HepG2 (cell line): ENCODE measurements around the gene PTPRE. TPM values are rescaled to one million over a fixed set of nuclear protein-coding genes. Genes with fewer than 3 reads are reported as not detected.
A peak's percentile ranks its signal among the peaks of the same experiment; 100 is the strongest.

Experiments
- ATAC-seq: fragments of 200-7000 bp; cut with Tn5 transposase; 3 replicates; pipeline ENCODE4 v1.9.1; 2020; ENCODE audit warnings: mild to moderate bottlenecking, moderate library complexity
- BruUV-seq: library from RNA; stranded (reverse); fragments of 400-500 nt; replicated peaks from 2 replicates; lab custom pipeline; 2021; lab: Mats Ljungman, UMichigan
- CTCF ChIA-PET: fragments of 300-600 bp; formaldehyde crosslinking; extraction: SDS; loops from one replicate; lab custom pipeline; 2021; ENCODE audit warnings: low total read pairs, inconsistent platforms, low intra/inter-chr PET ratio; lab: Yijun Ruan, JAX
- POLR2A ChIA-PET: fragments of 350-600 bp; sonication (Branson Sonifier 250); formaldehyde crosslinking; loops from one replicate; lab custom pipeline; 2020; ENCODE audit warnings: antibody characterized with exemption, inconsistent platforms; lab: Yijun Ruan, JAX
- DNase-seq: peaks from one replicate; pipeline ENCODE4 v3.0.0-alpha.2; 2015; ENCODE audit warnings: low spot score
- FAIRE-seq: peaks from 3 replicates; lab custom pipeline; 2011; peaks lifted over from hg19 to GRCh38; lab: Jason Lieb, UNC
- H2AFZ ChIP-seq: one replicate; pipeline ENCODE4 v1.6.1; 2011; ENCODE audit warnings: low read length, inconsistent platforms
- H3K27ac ChIP-seq: fragments of 300-600 bp; 3 replicates; pipeline ENCODE4 v1.8.0; 2011; ENCODE audit warnings: mixed run types, mild to moderate bottlenecking, mixed read lengths, low read length, inconsistent platforms; ENCODE audit not compliant: insufficient read depth; ENCODE audit errors: extremely low read length
- H3K27me3 ChIP-seq, 2 experiments: fragments of 200-600 bp in 1 of 2; 2 replicates in 1 of 2; 3 replicates in 1 of 2; pipeline versions ENCODE4 v1.6.0 to v1.8.0; 2011; ENCODE audit warnings: low read length in 2 of 2, mild to moderate bottlenecking in 2 of 2, moderate library complexity in 2 of 2, inconsistent platforms in 1 of 2; ENCODE audit not compliant: insufficient read depth in 2 of 2, control insufficient read depth in 1 of 2
- H3K36me3 ChIP-seq, 2 experiments: fragments of 200-600 bp in 1 of 2; replicated peaks in 1 of 2; 2 replicates in 1 of 2; 3 replicates in 1 of 2; pipeline versions ENCODE4 v1.5.1 to v1.8.0; 2011; ENCODE audit warnings: low read length in 2 of 2, inconsistent platforms in 1 of 2; ENCODE audit not compliant: insufficient read depth in 2 of 2, control insufficient read depth in 1 of 2
- H3K4me1 ChIP-seq: 2 replicates; pipeline ENCODE4 v1.5.1; 2012; ENCODE audit warnings: low read length, inconsistent platforms; ENCODE audit not compliant: insufficient read depth
- H3K4me2 ChIP-seq: 2 replicates; pipeline ENCODE4 v1.6.0; 2011; ENCODE audit warnings: low read depth, low read length, inconsistent platforms
- H3K4me3 ChIP-seq, 3 experiments: fragments of 200-600 bp in 1 of 3; sonication (generic), shearing (Covaris generic) in 1 of 3; replicated peaks in 1 of 3; 2 replicates each; pipeline ENCODE4 v1.5.1; 2011 to 2016; ENCODE audit warnings: low read length in 3 of 3, inconsistent platforms in 2 of 3, low read depth in 2 of 3, mild to moderate bottlenecking in 2 of 3, control low read depth in 1 of 3, mixed read lengths in 1 of 3; ENCODE audit not compliant: insufficient read depth in 1 of 3
- H3K79me2 ChIP-seq: one replicate; pipeline ENCODE4 v1.6.1; 2011; ENCODE audit warnings: low read length, inconsistent platforms; ENCODE audit not compliant: insufficient read depth
- H3K9ac ChIP-seq: 2 replicates; pipeline ENCODE4 v1.6.0; 2011; ENCODE audit warnings: mild to moderate bottlenecking, low read depth, low read length, inconsistent platforms; ENCODE audit not compliant: insufficient read depth
- H3K9me3 ChIP-seq: 2 replicates; pipeline ENCODE4 v1.5.1; 2012; ENCODE audit warnings: mild to moderate bottlenecking, low read length
- H4K20me1 ChIP-seq: 2 replicates; pipeline ENCODE4 v1.6.0; 2011; ENCODE audit warnings: inconsistent platforms, mild to moderate bottlenecking, low read length, moderate library complexity; ENCODE audit not compliant: insufficient read depth
- CAMTA2 ChIP-seq: sonication (generic); formaldehyde crosslinking; IDR thresholded peaks from 2 replicates; pipeline ENCODE4 v1.4.0; 2020; ENCODE audit warnings: mild to moderate bottlenecking, missing genetic modification reagents, borderline replicate concordance
- FOSL2 ChIP-seq: sonication (generic); formaldehyde crosslinking; IDR thresholded peaks from 2 replicates; pipeline ENCODE4 v1.4.0; 2020; ENCODE audit warnings: missing genetic modification reagents
- FOXA1 ChIP-seq, 2 experiments: fragments of 450-650 bp in 1 of 2; sonication (generic) in 1 of 2; formaldehyde crosslinking in 1 of 2; IDR thresholded peaks; 2 replicates each; pipeline versions ENCODE4 v1.4.0 to v1.6.1; 2016 to 2020; ENCODE audit warnings: missing genetic modification reagents in 1 of 2
- KMT2B ChIP-seq: IDR thresholded peaks from 2 replicates; pipeline ENCODE4 v1.6.1; 2016; ENCODE audit warnings: missing genetic modification reagents, missing compliant biosample characterization
- NBN ChIP-seq: fragments of 450-650 bp; conservative IDR thresholded peaks from 2 replicates; pipeline ENCODE4 v1.6.1; 2017
- PHF20 ChIP-seq: sonication (generic); formaldehyde crosslinking; IDR thresholded peaks from 2 replicates; pipeline ENCODE4 v1.5.0; 2020; ENCODE audit warnings: mild to moderate bottlenecking, missing genetic modification reagents
- PHF5A ChIP-seq: IDR thresholded peaks from one replicate; pipeline ENCODE4 v1.6.1; 2018; ENCODE audit warnings: low read depth, missing genetic modification reagents; ENCODE audit not compliant: unreplicated experiment
- RBM39 ChIP-seq: fragments of 200-400 bp; formaldehyde crosslinking; IDR thresholded peaks from one replicate; pipeline ENCODE4 v1.6.1; 2018; ENCODE audit warnings: antibody characterized with exemption, mild to moderate bottlenecking, low read depth, low read length; ENCODE audit not compliant: poor library complexity, severe bottlenecking
- ZNF251 ChIP-seq: sonication (generic); formaldehyde crosslinking; IDR thresholded peaks from 2 replicates; pipeline ENCODE4 v1.9.0; 2021; ENCODE audit warnings: mild to moderate bottlenecking, missing genetic modification reagents
- ZNF383 ChIP-seq: sonication (generic); formaldehyde crosslinking; IDR thresholded peaks from 2 replicates; pipeline ENCODE4 v1.4.0; 2020; ENCODE audit warnings: missing genetic modification reagents, mild to moderate bottlenecking, borderline replicate concordance
- ZNF615 ChIP-seq: sonication (generic); formaldehyde crosslinking; IDR thresholded peaks from 2 replicates; pipeline ENCODE4 v1.5.0; 2020; ENCODE audit warnings: mild to moderate bottlenecking, missing genetic modification reagents, borderline replicate concordance
- ZNF776 ChIP-seq: sonication (generic); formaldehyde crosslinking; IDR thresholded peaks from 2 replicates; pipeline ENCODE4 v1.4.0; 2020; ENCODE audit warnings: mild to moderate bottlenecking, missing genetic modification reagents
- WGBS: methylation state at CpG from one replicate; pipeline ENCODE4 v1.1.6; 2017; ENCODE audit warnings: low lambda C conversion rate; 5-methylcytosine and 5-hydroxymethylcytosine counted together
- in situ Hi-C: cut with HindIII; loops from 2 replicates; pipeline ENCODE4 v1.10.0; 2017; ENCODE audit warnings: low pct_unique_long_range_greater_than_20kb; ENCODE audit not compliant: extremely low pct_ligation_motif_present
- intact Hi-C: fragments of 100-400 bp; cut with micrococcal nuclease; formaldehyde crosslinking; loops from one replicate; pipeline ENCODE4 v1.10.0; 2022; ENCODE audit not compliant: unreplicated experiment
- polyA plus RNA-seq, 8 experiments: library from polyadenylated mRNA; depleted of rRNA in 3 of 8; stranded (reverse) in 7 of 8; unstranded in 1 of 8; fragments of >200 nt; fragmentation: Illumina TruSeq in 4 of 8; extraction: Trizol in 4 of 8; gene quantifications; 2 replicates each; pipeline versions ENCODE4 v1.2.1 to v1.2.3, GENCODE V29; 2011 to 2016; ENCODE audit warnings: low read depth in 4 of 8, missing spikeins in 1 of 8, mixed read lengths in 1 of 8; ENCODE audit not compliant: insufficient read depth in 1 of 8
- total RNA-seq, 5 experiments: library from RNA; depleted of rRNA; stranded (reverse); fragments of >200 nt; fragmentation: Illumina TruSeq; extraction: Trizol; gene quantifications; 2 replicates each; pipeline ENCODE4 v1.2.3, GENCODE V29; 2016; ENCODE audit warnings: low read depth in 1 of 5
- TF ChIP-seq, protein P1 (sequence below): sonication (generic); formaldehyde crosslinking; IDR thresholded peaks from 2 replicates; pipeline ENCODE4 v1.5.0; 2020; ENCODE audit warnings: missing genetic modification reagents
- TF ChIP-seq, protein P2 (sequence below): sonication (generic); formaldehyde crosslinking; IDR thresholded peaks from 2 replicates; pipeline ENCODE4 v1.5.0; 2020; ENCODE audit warnings: mild to moderate bottlenecking, missing genetic modification reagents

PTPRE gene
- total and polyA plus RNA-seq, 2 of the 13 experiments (the other 11 are each of a cell fraction or from before 2014, with no cell fraction given): 0.01 to 0.02 TPM

DNA sequence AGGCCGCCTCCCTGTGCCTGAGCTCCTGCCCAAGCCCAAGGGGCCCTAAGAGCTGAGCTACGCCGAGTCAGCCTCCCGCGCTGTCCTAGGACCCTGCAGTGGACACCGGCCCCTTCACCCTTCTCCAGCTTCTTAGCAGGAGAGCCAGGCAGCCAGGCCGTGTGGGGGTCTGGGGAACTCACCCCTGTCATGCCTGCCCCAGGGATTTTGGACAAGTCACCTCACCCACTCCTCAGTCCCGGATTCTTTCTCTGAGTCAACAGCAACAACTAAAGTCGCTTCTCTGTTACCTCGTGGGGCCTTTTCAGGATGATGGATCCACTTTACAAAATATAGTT, 140.0 kb downstream of the PTPRE start:
- WGBS: 67% methylated on average over 6 of the region's 10 CpGs
- no peak; the same call in 2 of the 3 replicates for ATAC-seq
- ChIA-PET POLR2A (no interaction called here), CTCF (no interaction called here)
- H3K4me1 ChIP-seq: peaks cover 13% of the 10 kb centered on the region
- H3K79me2 ChIP-seq: no peaks in the 10 kb centered on the region
- H4K20me1 ChIP-seq: no peaks in the 10 kb centered on the region
- intact Hi-C loops: no loop called here
- H3K9me3 ChIP-seq: no peaks in the 10 kb centered on the region
- TF ChIP-seq RBM39: no peak
- TF ChIP-seq ZNF615: no peak
- TF ChIP-seq FOSL2 (CRISPR knock-in tag): no peak
- no peak overlapping the region for H3K9ac ChIP-seq
- no peak overlapping the region for H3K4me3 ChIP-seq
- no peak for FAIRE-seq
- no peak overlapping the region for H2AFZ ChIP-seq
- H3K4me2 ChIP-seq: no peak overlapping the region
- DNase-seq: no peak
- no peaks in the 10 kb centered on the region for H3K36me3 ChIP-seq
- H3K27ac ChIP-seq: no peak overlapping the region
- in situ Hi-C loops: no loop called here
- BruUV-seq: no TSS peak
- peaks cover 6 to 52% of the 10 kb centered on the region in 2 experiments; a peak in 4 of 5 replicates for H3K27me3 ChIP-seq

DNA sequence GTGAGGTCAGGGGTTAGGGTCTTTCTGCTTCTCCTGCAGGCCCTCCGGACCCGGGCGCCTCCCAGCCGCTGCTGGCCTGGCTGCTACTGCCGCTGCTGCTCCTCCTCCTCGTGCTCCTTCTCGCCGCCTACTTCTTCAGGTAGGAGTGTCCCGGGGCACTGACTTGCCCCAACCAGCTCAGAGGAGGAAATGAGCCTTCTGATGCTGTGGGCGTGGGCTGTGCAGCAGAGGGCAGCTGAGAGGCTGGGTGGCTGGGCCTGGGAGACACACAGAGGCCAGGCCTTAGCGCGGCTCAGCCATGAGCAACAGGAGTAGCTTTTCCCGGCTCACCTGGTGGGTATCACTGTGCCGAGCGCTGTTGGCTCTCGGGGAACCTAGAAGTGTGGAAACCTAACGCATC, 140.4 kb downstream of the PTPRE start:
- ATAC-seq (peak; percentile 65), DNase-seq (no peak), FAIRE-seq (no peak)
- no peak overlapping the region for H3K9ac ChIP-seq
- H3K36me3 ChIP-seq: no peaks in the 10 kb centered on the region
- ChIA-PET POLR2A (no interaction called here), CTCF (no interaction called here)
- intact Hi-C loops: no loop called here
- TF ChIP-seq ZNF383 (CRISPR knock-in tag) (no peak), FOXA1 (IDR thresholded peaks at IDR 0.05) (no peak), FOXA1 (CRISPR knock-in tag; IDR thresholded peaks at IDR 0.05) (no peak), KMT2B (CRISPR knock-in tag) (no peak), PHF5A (CRISPR knock-in tag) (no peak), CAMTA2 (no peak), ZNF776 (CRISPR knock-in tag) (no peak), ZNF251 (CRISPR knock-in tag) (no peak), PHF20 (CRISPR knock-in tag) (no peak), NBN (no peak)
- TF ChIP-seq, protein P1, sequence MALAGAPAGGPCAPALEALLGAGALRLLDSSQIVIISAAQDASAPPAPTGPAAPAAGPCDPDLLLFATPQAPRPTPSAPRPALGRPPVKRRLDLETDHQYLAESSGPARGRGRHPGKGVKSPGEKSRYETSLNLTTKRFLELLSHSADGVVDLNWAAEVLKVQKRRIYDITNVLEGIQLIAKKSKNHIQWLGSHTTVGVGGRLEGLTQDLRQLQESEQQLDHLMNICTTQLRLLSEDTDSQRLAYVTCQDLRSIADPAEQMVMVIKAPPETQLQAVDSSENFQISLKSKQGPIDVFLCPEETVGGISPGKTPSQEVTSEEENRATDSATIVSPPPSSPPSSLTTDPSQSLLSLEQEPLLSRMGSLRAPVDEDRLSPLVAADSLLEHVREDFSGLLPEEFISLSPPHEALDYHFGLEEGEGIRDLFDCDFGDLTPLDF: no peak
- TF ChIP-seq, protein P2, sequence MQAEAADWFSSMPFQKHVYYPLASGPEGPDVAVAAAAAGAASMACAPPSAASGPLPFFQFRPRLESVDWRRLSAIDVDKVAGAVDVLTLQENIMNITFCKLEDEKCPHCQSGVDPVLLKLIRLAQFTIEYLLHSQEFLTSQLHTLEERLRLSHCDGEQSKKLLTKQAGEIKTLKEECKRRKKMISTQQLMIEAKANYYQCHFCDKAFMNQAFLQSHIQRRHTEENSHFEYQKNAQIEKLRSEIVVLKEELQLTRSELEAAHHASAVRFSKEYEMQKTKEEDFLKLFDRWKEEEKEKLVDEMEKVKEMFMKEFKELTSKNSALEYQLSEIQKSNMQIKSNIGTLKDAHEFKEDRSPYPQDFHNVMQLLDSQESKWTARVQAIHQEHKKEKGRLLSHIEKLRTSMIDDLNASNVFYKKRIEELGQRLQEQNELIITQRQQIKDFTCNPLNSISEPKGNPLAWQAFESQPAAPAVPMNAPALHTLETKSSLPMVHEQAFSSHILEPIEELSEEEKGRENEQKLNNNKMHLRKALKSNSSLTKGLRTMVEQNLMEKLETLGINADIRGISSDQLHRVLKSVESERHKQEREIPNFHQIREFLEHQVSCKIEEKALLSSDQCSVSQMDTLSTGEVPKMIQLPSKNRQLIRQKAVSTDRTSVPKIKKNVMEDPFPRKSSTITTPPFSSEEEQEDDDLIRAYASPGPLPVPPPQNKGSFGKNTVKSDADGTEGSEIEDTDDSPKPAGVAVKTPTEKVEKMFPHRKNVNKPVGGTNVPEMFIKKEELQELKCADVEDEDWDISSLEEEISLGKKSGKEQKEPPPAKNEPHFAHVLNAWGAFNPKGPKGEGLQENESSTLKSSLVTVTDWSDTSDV (CRISPR knock-in tag): no peak
- no peak overlapping the region for H2AFZ ChIP-seq
- peaks cover 13% of the 10 kb centered on the region for H3K4me1 ChIP-seq
- 20% methylated on average over 5 of the region's 17 CpGs for WGBS
- no peaks in the 10 kb centered on the region for H4K20me1 ChIP-seq
- H3K79me2 ChIP-seq: no peaks in the 10 kb centered on the region
- no TSS peak for BruUV-seq
- H3K27ac ChIP-seq: no peak overlapping the region
- H3K4me3 ChIP-seq: no peak overlapping the region
- no peaks in the 10 kb centered on the region for H3K9me3 ChIP-seq
- H3K27me3 ChIP-seq: peaks cover 6 to 50% of the 10 kb centered on the region in 2 experiments; a peak in 4 of 5 replicates
- in situ Hi-C loops: no loop called here
- H3K4me2 ChIP-seq: no peak overlapping the region
